ENCODE results near the gene ACO1.

ACO1 gene

GRCh38 chr9:32487981-32488380 lies 103.5 kb downstream of the ACO1 start:
- no peak for DNase-seq (ENCODE audit: low read depth in 2 of 2)

- no peak for DNase-seq (ENCODE audit: low read depth in 2 of 2)
These were observed 106.2 kb downstream of the ACO1 start for GRCh38 chr9:32490601-32491000.

- no peak for DNase-seq (ENCODE audit: low read depth in 2 of 2)
These were observed 113.5 kb downstream of the ACO1 start for GRCh38 chr9:32497921-32498320.

GRCh38 chr9:32500768-32501167 lies 116.3 kb downstream of the ACO1 start:
- no peak for DNase-seq (ENCODE audit: low read depth in 2 of 2)

- no peak for DNase-seq (ENCODE audit: low read depth in 2 of 2)
These were observed 117.4 kb downstream of the ACO1 start for GRCh38 chr9:32501868-32502267.

GRCh38 chr9:32502464-32502863 lies 118.0 kb downstream of the ACO1 start:
- no peak for DNase-seq (ENCODE audit: low read depth in 2 of 2)

GRCh38 chr9:32503008-32503407 lies 118.6 kb downstream of the ACO1 start:
- no peak for DNase-seq (ENCODE audit: low read depth in 2 of 2)

Measured in stimulated activated CD8-positive, alpha-beta memory T cell treated with anti-CD3 and anti-CD28 coated beads, Interleukin-2, amount 100 ng/mL, for 48 hours (primary cell).